Measurements from ENCODE around the gene SETD6. TPM values are rescaled to one million over a fixed set of nuclear protein-coding genes. Genes with fewer than 3 reads are reported as not detected.

The SETD6 gene
- total RNA-seq, 4 donors from 2014 or later = 12.9 to 46.0 (median 18.0) TPM

GRCh38 chr16:58492735-58493134, 22.6 kb upstream of the SETD6 start:
- peaks cover 0 to 3% (median 3%) of the 10 kb centered on the region in 3 donors for H3K4me1 ChIP-seq
- H3K36me3 ChIP-seq = peaks cover 0 to 4% (median 0%) of the 10 kb centered on the region in 3 donors
- DNase-seq = no peak
- H3K4me3 ChIP-seq = no peak overlapping the region
- H3K27me3 ChIP-seq = no peaks in the 10 kb centered on the region
- 55 to 62% methylated on average over 5 of the region's 5 CpGs for WGBS, 2 donors
- no peak for TF ChIP-seq POLR2A (IDR thresholded peaks at IDR 0.05)
- TF ChIP-seq CTCF (IDR thresholded peaks at IDR 0.05) = no peak
- intact Hi-C loops (cut with DNase I) = no loop called here
- H3K27ac ChIP-seq = no peak overlapping the region
- H3K9me3 ChIP-seq = no peaks in the 10 kb centered on the region

- Histone ChIP-seq H3K27ac (no peak overlapping the region), H3K36me3 (no peaks in the 10 kb centered on the region), H3K9me3 (no peaks in the 10 kb centered on the region), H3K4me1 (no peaks in the 10 kb centered on the region), H3K27me3 (no peaks in the 10 kb centered on the region), H3K4me3 (no peak overlapping the region)
- DNase-seq = no peak
- TF ChIP-seq CTCF (IDR thresholded peaks at IDR 0.05) (no peak), POLR2A (IDR thresholded peaks at IDR 0.05) (no peak)
- intact Hi-C loops (cut with DNase I) = no loop called here
- WGBS, 2 donors = 80 to 81% methylated on average over 4 to 8 of the region's 20 CpGs
Observed at GRCh38 chr16:58493756-58494431, 21.4 kb upstream of the SETD6 start.

GRCh38 chr16:58494981-58495520, 20.3 kb upstream of the SETD6 start:
- TF ChIP-seq CTCF (IDR thresholded peaks at IDR 0.05) (peak in 3 of 6 experiments; percentile 5 to 43 (median 7)), POLR2A (IDR thresholded peaks at IDR 0.05) (no peak)
- DNase-seq = no peak
- WGBS, 2 donors = 6 to 14% methylated on average over 5 to 7 of the region's 8 CpGs
- intact Hi-C loops (cut with DNase I) = no loop called here
- peak overlapping the region in 2 of 4 donors; percentile 25 to 44 for H3K27ac ChIP-seq
- peak overlapping the region in 1 of 4 donors; percentile 24 for H3K4me3 ChIP-seq
- H3K36me3 ChIP-seq = no peaks in the 10 kb centered on the region
- H3K9me3 ChIP-seq = no peaks in the 10 kb centered on the region
- H3K4me1 ChIP-seq = peaks cover 0 to 3% (median under 1%) of the 10 kb centered on the region in 3 donors
- H3K27me3 ChIP-seq = peaks cover 0 to 8% (median 0%) of the 10 kb centered on the region in 4 donors

GRCh38 chr16:58495521-58496331, 19.6 kb upstream of the SETD6 start:
- intact Hi-C loops (cut with DNase I) = no loop called here
- TF ChIP-seq POLR2A (IDR thresholded peaks at IDR 0.05) (no peak), CTCF (IDR thresholded peaks at IDR 0.05) (no peak)
- WGBS, 2 donors = 70 to 72% methylated on average over 15 to 17 of the region's 24 CpGs

More at GRCh38 chr16:58495521-58496331, 19.6 kb upstream of the SETD6 start:
- Histone ChIP-seq H3K27me3 (peaks cover 0 to 15% (median 0%) of the 10 kb centered on the region in 4 donors), H3K4me3 (peak overlapping the region in 1 of 4 donors; percentile 24), H3K27ac (peak overlapping the region in 2 of 4 donors; percentile 25 to 44), H3K9me3 (no peaks in the 10 kb centered on the region), H3K36me3 (no peaks in the 10 kb centered on the region), H3K4me1 (peaks cover under 1 to 10% (median 7%) of the 10 kb centered on the region in 3 donors)
- no peak for DNase-seq

All from esophagus squamous epithelium (tissue), 5 donors.